Endothelial cell of umbilical vein (primary cell): ENCODE measurements around the gene SLC24A3. TPM values are rescaled to one million over a fixed set of nuclear protein-coding genes. Genes with fewer than 3 reads are reported as not detected.

ENCODE experiments used
- BruUV-seq: library from RNA; stranded (reverse); fragments of 400-500 nt; replicated peaks from 2 replicates; lab custom pipeline; 2021; lab: Mats Ljungman, UMichigan
- CTCF ChIA-PET: fragments of 300-600, 350-600 bp; sonication (Branson Sonifier 250); formaldehyde crosslinking; loops from one replicate; lab custom pipeline; 2021; ENCODE audit warnings: antibody characterized with exemption, inconsistent platforms; lab: Charles Lee
- POLR2A ChIA-PET: fragments of 300-600, 350-600 bp; sonication (Branson Sonifier 250); formaldehyde crosslinking; loops from one replicate; lab custom pipeline; 2021; ENCODE audit warnings: antibody characterized with exemption, inconsistent platforms; lab: Charles Lee
- DNase-seq: peaks from one replicate; pipeline ENCODE4 v3.0.0-alpha.2; 2011; ENCODE audit warnings: low read depth, low spot score
- FAIRE-seq: peaks from 2 replicates; lab custom pipeline; 2011; peaks lifted over from hg19 to GRCh38; lab: Jason Lieb, UNC
- H2AFZ ChIP-seq: 2 replicates; pipeline ENCODE4 v1.6.0; 2012; ENCODE audit warnings: low read depth, low read length, control low read depth, inconsistent platforms
- H3K27ac ChIP-seq: 2 replicates; pipeline ENCODE4 v1.5.1; 2011; ENCODE audit warnings: low read depth, mild to moderate bottlenecking, control low read depth, low read length, moderate library complexity; ENCODE audit not compliant: insufficient read depth
- H3K27me3 ChIP-seq, 2 experiments: 2 replicates each; pipeline versions ENCODE4 v1.6.0 to v1.6.1; 2011; ENCODE audit warnings: low read length in 2 of 2, mixed read lengths in 1 of 2; ENCODE audit not compliant: control insufficient read depth in 2 of 2, insufficient read depth in 2 of 2
- H3K36me3 ChIP-seq, 2 experiments: 2 replicates in 1 of 2; 3 replicates in 1 of 2; pipeline ENCODE4 v1.5.1; 2011; ENCODE audit warnings: low read length in 2 of 2, mild to moderate bottlenecking in 1 of 2, moderate library complexity in 1 of 2; ENCODE audit not compliant: control insufficient read depth in 2 of 2, insufficient read depth in 2 of 2; ENCODE audit errors: extremely low read depth in 1 of 2
- H3K4me1 ChIP-seq: 3 replicates; pipeline ENCODE4 v1.5.1; 2011; ENCODE audit warnings: mild to moderate bottlenecking, low read length; ENCODE audit not compliant: control insufficient read depth, insufficient read depth; ENCODE audit errors: extremely low read depth
- H3K4me2 ChIP-seq: 2 replicates; pipeline ENCODE4 v1.6.1; 2011; ENCODE audit warnings: low read length, control low read depth, mixed read lengths; ENCODE audit not compliant: insufficient read depth
- H3K4me3 ChIP-seq, 3 experiments: fragments of 200-600 bp in 1 of 3; sonication (generic), shearing (Covaris generic) in 1 of 3; replicated peaks in 1 of 3; 2 replicates each; pipeline ENCODE4 v1.5.1; 2011 to 2016; ENCODE audit warnings: control low read depth in 3 of 3, low read length in 3 of 3, mild to moderate bottlenecking in 2 of 3, inconsistent platforms in 1 of 3, low read depth in 1 of 3, moderate library complexity in 1 of 3; ENCODE audit not compliant: insufficient read depth in 1 of 3
- H3K79me2 ChIP-seq: 2 replicates; pipeline ENCODE4 v1.6.0; 2012; ENCODE audit warnings: low read length, inconsistent platforms; ENCODE audit not compliant: control insufficient read depth, insufficient read depth
- H3K9ac ChIP-seq: replicated peaks from 2 replicates; pipeline ENCODE3; 2011; ENCODE audit warnings: low read length, control low read depth; ENCODE audit not compliant: insufficient read depth; ENCODE audit errors: extremely low read depth
- H3K9me1 ChIP-seq: replicated peaks from 3 replicates; pipeline ENCODE4 v1.6.0; 2011; ENCODE audit warnings: mild to moderate bottlenecking, low read length; ENCODE audit not compliant: control insufficient read depth, insufficient read depth; ENCODE audit errors: extremely low read depth
- H3K9me3 ChIP-seq: replicated peaks from 2 replicates; pipeline ENCODE4 v1.5.1; 2012; ENCODE audit warnings: low read length, inconsistent platforms; ENCODE audit not compliant: control insufficient read depth, insufficient read depth
- H4K20me1 ChIP-seq: replicated peaks from 2 replicates; pipeline ENCODE3; 2011; ENCODE audit warnings: mild to moderate bottlenecking, low read length; ENCODE audit not compliant: control insufficient read depth, insufficient read depth; ENCODE audit errors: extremely low read depth
- CTCF ChIP-seq, 2 donors: IDR thresholded peaks; 1 replicate in 1 of 2; 2 replicates in 1 of 2; pipeline ENCODE4 v1.5.1; 2011; ENCODE audit warnings: low read length in 2 of 2, mild to moderate bottlenecking in 2 of 2, moderate library complexity in 2 of 2, control low read depth in 1 of 2, inconsistent platforms in 1 of 2, low read depth in 1 of 2; ENCODE audit not compliant: insufficient read depth in 1 of 2; ENCODE audit errors: extremely low read depth in 1 of 2
- EZH2 ChIP-seq: IDR thresholded peaks from 2 replicates; pipeline ENCODE4 v1.6.1; 2012; ENCODE audit warnings: borderline replicate concordance, low read depth, mild to moderate bottlenecking, moderate library complexity, low read length, inconsistent platforms; ENCODE audit not compliant: severe bottlenecking
- FOS ChIP-seq: IDR thresholded peaks from 2 replicates; pipeline ENCODE4 v1.6.1; 2011; ENCODE audit warnings: mild to moderate bottlenecking, low read length, moderate library complexity, borderline replicate concordance; ENCODE audit not compliant: insufficient read depth
- GATA2 ChIP-seq: IDR thresholded peaks from 2 replicates; pipeline ENCODE4 v1.7.0; 2011; ENCODE audit warnings: low read depth, mild to moderate bottlenecking, moderate library complexity, mixed read lengths, low read length; ENCODE audit not compliant: insufficient read length, insufficient read depth
- JUN ChIP-seq: IDR thresholded peaks from 2 replicates; pipeline ENCODE4 v1.6.1; 2011; ENCODE audit warnings: borderline replicate concordance, low read depth; ENCODE audit not compliant: insufficient read length, insufficient read depth
- MAX ChIP-seq: IDR thresholded peaks from 2 replicates; pipeline ENCODE4 v1.6.1; 2011; ENCODE audit not compliant: insufficient read depth, insufficient read length
- MYC ChIP-seq: IDR thresholded peaks from one replicate; pipeline ENCODE4 v1.6.1; 2011; ENCODE audit warnings: mild to moderate bottlenecking, low read depth, low read length
- POLR2A ChIP-seq: IDR thresholded peaks from 2 replicates; pipeline ENCODE4 v1.6.1; 2012; ENCODE audit warnings: low read depth, mild to moderate bottlenecking, control low read depth, low read length
- POLR2AphosphoS5 ChIP-seq: IDR thresholded peaks from 2 replicates; pipeline ENCODE4 v1.6.1; 2012; ENCODE audit warnings: low read depth, mild to moderate bottlenecking, control low read depth, low read length, moderate library complexity; ENCODE audit not compliant: insufficient read depth
- dilution Hi-C: fragments of 300-500 bp; cut with MboI; formaldehyde crosslinking; loops from one replicate; pipeline ENCODE4 v1.15.0; 2019; ENCODE audit warnings: low sequenced_read_pairs; ENCODE audit not compliant: extremely low pct_ligation_motif_present
- intact Hi-C: fragments of 100-400 bp; cut with micrococcal nuclease; formaldehyde crosslinking; loops from one replicate; pipeline ENCODE4 v1.10.0; 2022
- polyA plus RNA-seq, 4 experiments: library from polyadenylated mRNA; depleted of rRNA in 3 of 4; stranded (reverse) in 3 of 4; unstranded in 1 of 4; fragments of >200 nt; gene quantifications; 2 replicates each; pipeline versions ENCODE4 v1.2.1 to v1.2.3, GENCODE V29; 2011 to 2012; ENCODE audit warnings: missing spikeins in 1 of 4
- total RNA-seq: library from RNA; stranded (reverse); gene quantifications from 2 replicates; pipeline ENCODE4 v1.2.3, GENCODE V29; 2021

SLC24A3 gene
- total and polyA plus RNA-seq, 2 donors (not counting 3 experiments of a cell fraction or from before 2014, with no cell fraction given) = not detected

- Histone ChIP-seq H3K9ac (no peak overlapping the region), H3K4me3 (no peak overlapping the region), H3K36me3 (no peaks in the 10 kb centered on the region), H3K4me2 (no peak overlapping the region), H3K4me1 (peaks cover 16% of the 10 kb centered on the region), H2AFZ (no peak overlapping the region), H3K79me2 (no peaks in the 10 kb centered on the region), H3K9me3 (no peaks in the 10 kb centered on the region), H3K9me1 (peaks cover 2% of the 10 kb centered on the region), H3K27ac (no peak overlapping the region), H4K20me1 (no peaks in the 10 kb centered on the region), H3K27me3 (peaks cover 0 to 8% of the 10 kb centered on the region in 2 experiments)
- DNase-seq = no peak
- FAIRE-seq = no peak
- BruUV-seq = no TSS peak
- intact Hi-C loops (no loop called here), dilution Hi-C loops (no loop called here)
- ChIA-PET CTCF (no interaction called here), POLR2A (no interaction called here)
- no peak for TF ChIP-seq JUN
- no peak for TF ChIP-seq POLR2AphosphoS5
- TF ChIP-seq GATA2 = no peak
- no peak for TF ChIP-seq CTCF (IDR thresholded peaks at IDR 0.05; ENCODE audit: extremely low read depth in 1 of 2, insufficient read depth in 1 of 2, low read depth in 1 of 2, low read length in 2 of 2)
- no peak for TF ChIP-seq MAX
- TF ChIP-seq MYC = no peak
- no peak for TF ChIP-seq EZH2
- no peak for TF ChIP-seq POLR2A
- TF ChIP-seq FOS = no peak
Observed at GRCh38 chr20:19739351-19739750, 526.9 kb downstream of the SLC24A3 start.
